H9 (cell line): ENCODE measurements around the gene TMEM44. TPM values are rescaled to one million over a fixed set of nuclear protein-coding genes. Genes with fewer than 3 reads are reported as not detected.

Source experiments
- DNase-seq: peaks from one replicate; pipeline ENCODE4 v3.0.0-alpha.2; 2017
- H2AFZ ChIP-seq: one replicate; pipeline ENCODE4 v1.6.1; 2013; ENCODE audit warnings: mild to moderate bottlenecking, low read length, control low read depth, moderate library complexity
- H2AK5ac ChIP-seq: 2 replicates; pipeline ENCODE4 v1.6.1; 2013; ENCODE audit warnings: low read length, control low read depth, mixed read lengths; ENCODE audit not compliant: insufficient read length
- H2BK120ac ChIP-seq: one replicate; pipeline ENCODE4 v1.6.1; 2013; ENCODE audit warnings: low read depth, mild to moderate bottlenecking, low read length, control low read depth, inconsistent platforms; ENCODE audit not compliant: poor library complexity, severe bottlenecking
- H2BK12ac ChIP-seq: 2 replicates; pipeline ENCODE4 v1.6.1; 2013; ENCODE audit warnings: low read length, control low read depth, mixed read lengths, low read depth; ENCODE audit not compliant: insufficient read length
- H2BK15ac ChIP-seq: 2 replicates; pipeline ENCODE4 v1.6.1; 2013; ENCODE audit warnings: low read depth, low read length, control low read depth
- H2BK20ac ChIP-seq: one replicate; pipeline ENCODE4 v1.6.1; 2013; ENCODE audit warnings: low read depth, mild to moderate bottlenecking, low read length, control low read depth, inconsistent platforms; ENCODE audit not compliant: poor library complexity, severe bottlenecking
- H2BK5ac ChIP-seq: 2 replicates; pipeline ENCODE4 v1.6.1; 2013; ENCODE audit warnings: low read length, control low read depth, mixed read lengths; ENCODE audit not compliant: insufficient read length
- H3K14ac ChIP-seq: 2 replicates; pipeline ENCODE4 v1.6.1; 2013; ENCODE audit warnings: low read length, control low read depth; ENCODE audit not compliant: insufficient read depth
- H3K18ac ChIP-seq: 2 replicates; pipeline ENCODE4 v1.6.1; 2013; ENCODE audit warnings: low read depth, mild to moderate bottlenecking, mixed read lengths, low read length, control low read depth; ENCODE audit not compliant: insufficient read length
- H3K23ac ChIP-seq: 2 replicates; pipeline ENCODE4 v1.6.1; 2013; ENCODE audit warnings: low read length, control low read depth, mixed read lengths, low read depth; ENCODE audit not compliant: insufficient read length
- H3K23me2 ChIP-seq: 2 replicates; pipeline ENCODE4 v1.6.1; 2013; ENCODE audit warnings: low read depth, mild to moderate bottlenecking, mixed read lengths, low read length, control low read depth; ENCODE audit not compliant: insufficient read length, poor library complexity, severe bottlenecking
- H3K27ac ChIP-seq: 2 replicates; pipeline ENCODE4 v1.5.1; 2013; ENCODE audit warnings: low read length, control low read depth, mixed read lengths, low read depth; ENCODE audit not compliant: insufficient read length
- H3K27me3 ChIP-seq: 2 replicates; pipeline ENCODE4 v1.6.1; 2013; ENCODE audit warnings: low read length, control low read depth, inconsistent platforms; ENCODE audit not compliant: insufficient read depth
- H3K4ac ChIP-seq: 2 replicates; pipeline ENCODE4 v1.6.1; 2013; ENCODE audit warnings: low read depth, mild to moderate bottlenecking, control low read depth, inconsistent platforms, low read length, moderate library complexity
- H3K4me1 ChIP-seq: 2 replicates; pipeline ENCODE4 v1.6.1; 2013; ENCODE audit warnings: low read length, control low read depth, inconsistent platforms; ENCODE audit not compliant: insufficient read depth
- H3K4me2 ChIP-seq: 2 replicates; pipeline ENCODE4 v1.6.1; 2013; ENCODE audit warnings: low read length, control low read depth, mixed read lengths; ENCODE audit not compliant: insufficient read length, insufficient read depth
- H3K56ac ChIP-seq: 2 replicates; pipeline ENCODE4 v1.6.1; 2013; ENCODE audit warnings: low read depth, mild to moderate bottlenecking, mixed read lengths, low read length, control low read depth; ENCODE audit not compliant: insufficient read length
- H3K79me1 ChIP-seq: 2 replicates; pipeline ENCODE4 v1.6.1; 2013; ENCODE audit warnings: low read depth, mild to moderate bottlenecking, moderate library complexity, low read length, control low read depth, inconsistent platforms; ENCODE audit not compliant: insufficient read depth, poor library complexity, severe bottlenecking
- H3K79me2 ChIP-seq: 2 replicates; pipeline ENCODE4 v1.6.1; 2013; ENCODE audit warnings: low read length, control low read depth, inconsistent platforms; ENCODE audit not compliant: insufficient read depth
- H3K9ac ChIP-seq: 2 replicates; pipeline ENCODE4 v1.6.1; 2013; ENCODE audit warnings: low read length, control low read depth, mixed read lengths; ENCODE audit not compliant: insufficient read length; ENCODE audit errors: extremely low read depth
- H3K9me3 ChIP-seq: one replicate; pipeline ENCODE4 v1.6.1; 2013; ENCODE audit warnings: low read depth, low read length, inconsistent platforms; ENCODE audit not compliant: control insufficient read depth
- H3T11ph ChIP-seq: one replicate; pipeline ENCODE4 v1.6.1; 2013; ENCODE audit warnings: mild to moderate bottlenecking, low read length, control low read depth, inconsistent platforms
- H4K20me1 ChIP-seq: one replicate; pipeline ENCODE4 v1.6.1; 2013; ENCODE audit not compliant: control insufficient read depth, insufficient read length, insufficient read depth
- H4K5ac ChIP-seq: 2 replicates; pipeline ENCODE4 v1.6.1; 2013; ENCODE audit warnings: low read depth, mild to moderate bottlenecking, mixed read lengths, low read length, control low read depth; ENCODE audit not compliant: insufficient read length
- H4K8ac ChIP-seq: replicated peaks from 2 replicates; pipeline ENCODE4 v1.6.1; 2013; ENCODE audit warnings: low read length, control low read depth, mixed read lengths, low read depth; ENCODE audit not compliant: insufficient read length
- H4K91ac ChIP-seq: 2 replicates; pipeline ENCODE4 v1.6.1; 2013; ENCODE audit warnings: low read depth, mild to moderate bottlenecking, moderate library complexity, mixed read lengths, low read length, control low read depth; ENCODE audit not compliant: insufficient read length
- H3K27ac Mint-ChIP-seq, 3 experiments: 2 replicates in 2 of 3; 3 replicates in 1 of 3; pipeline ENCODE4 v1.8.0; 2020 to 2021; ENCODE audit warnings: mixed read lengths in 3 of 3, mild to moderate bottlenecking in 1 of 3, moderate library complexity in 1 of 3
- H3K27me3 Mint-ChIP-seq: 2 replicates; pipeline ENCODE4 v1.8.0; 2021; ENCODE audit warnings: low read depth, mild to moderate bottlenecking, moderate library complexity, mixed read lengths
- H3K36me3 Mint-ChIP-seq, 3 experiments: 2 replicates in 2 of 3; 3 replicates in 1 of 3; pipeline ENCODE4 v1.8.0; 2020 to 2021; ENCODE audit warnings: low read depth in 3 of 3, mixed read lengths in 3 of 3; ENCODE audit not compliant: insufficient read depth in 1 of 3
- H3K4me1 Mint-ChIP-seq, 2 experiments: 2 replicates each; pipeline ENCODE4 v1.8.0; 2020; ENCODE audit warnings: mixed read lengths in 2 of 2
- H3K4me3 Mint-ChIP-seq, 2 experiments: 2 replicates in 1 of 2; 3 replicates in 1 of 2; pipeline ENCODE4 v1.8.0; 2020 to 2021; ENCODE audit warnings: mild to moderate bottlenecking in 2 of 2, mixed read lengths in 2 of 2, moderate library complexity in 1 of 2
- H3K9me3 Mint-ChIP-seq, 2 experiments: 2 replicates in 1 of 2; 3 replicates in 1 of 2; pipeline ENCODE4 v1.8.0; 2020; ENCODE audit warnings: mild to moderate bottlenecking in 2 of 2, mixed read lengths in 2 of 2, moderate library complexity in 1 of 2
- WGBS: extraction: QIAGEN DNeasy Blood & Tissue Kit; methylation state at CpG from one replicate; pipeline ENCODE4 v1.1.7; 2013; ENCODE audit warnings: missing lambda C conversion rate, low lambda C conversion rate, mixed read lengths; ENCODE audit not compliant: insufficient read length; ENCODE audit errors: extremely low coverage; 5-methylcytosine and 5-hydroxymethylcytosine counted together
- total RNA-seq: library from RNA; stranded (reverse); gene quantifications from 2 replicates; pipeline ENCODE4 v1.2.1, GENCODE V29; 2021
- TF ChIP-seq, protein P1 (sequence below): fragments of 200-600 bp; sonication (generic); conservative IDR thresholded peaks from 3 replicates; pipeline ENCODE4 v1.8.0; 2021; ENCODE audit warnings: antibody characterized with exemption, mild to moderate bottlenecking

The TMEM44 gene
- total RNA-seq, 1 experiment from 2014 or later: 19.8 TPM

DNA sequence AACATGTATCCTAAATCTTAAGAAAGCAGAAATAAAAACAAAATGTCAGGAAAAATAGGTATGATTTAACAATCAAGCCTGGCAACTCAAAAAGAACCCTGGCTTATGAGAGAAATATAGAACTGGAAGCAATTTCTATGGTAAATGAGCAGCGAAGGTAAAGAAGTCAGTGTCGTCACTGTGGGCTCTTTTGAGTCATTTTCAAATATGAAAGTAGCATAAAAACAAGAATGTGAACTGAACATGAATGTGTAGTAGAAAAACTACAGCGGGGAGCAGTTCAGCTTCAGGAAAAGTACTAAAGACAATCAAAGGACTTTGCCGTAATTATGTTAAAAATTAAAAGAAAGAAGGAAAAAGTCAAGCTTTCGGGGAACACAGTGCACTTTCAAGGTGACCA, 21.2 kb upstream of the TMEM44 start:
- WGBS: no CpG with 5 or more reads among the region's 5 CpGs
- no peak overlapping the region for H4K8ac ChIP-seq
- peaks cover 11 to 19% of the 10 kb centered on the region in 2 experiments for H3K4me1 Mint-ChIP-seq

More for the DNA sequence above, 21.2 kb upstream of the TMEM44 start:
- Mint-ChIP-seq H3K36me3 (peaks cover 40 to 87% (median 64%) of the 10 kb centered on the region in 3 experiments; a peak in 6 of 7 replicates), H3K9me3 (no peaks in the 10 kb centered on the region; a peak in 1 of 5 replicates), H3K27me3 (no peaks in the 10 kb centered on the region), H3K27ac (peak overlapping the region in 2 of 3 experiments; percentile 30 to 94; a peak in 4 of 7 replicates), H3K4me3 (no peak overlapping the region)
- no peaks in the 10 kb centered on the region for H3K27me3 ChIP-seq
- TF ChIP-seq, protein P1, sequence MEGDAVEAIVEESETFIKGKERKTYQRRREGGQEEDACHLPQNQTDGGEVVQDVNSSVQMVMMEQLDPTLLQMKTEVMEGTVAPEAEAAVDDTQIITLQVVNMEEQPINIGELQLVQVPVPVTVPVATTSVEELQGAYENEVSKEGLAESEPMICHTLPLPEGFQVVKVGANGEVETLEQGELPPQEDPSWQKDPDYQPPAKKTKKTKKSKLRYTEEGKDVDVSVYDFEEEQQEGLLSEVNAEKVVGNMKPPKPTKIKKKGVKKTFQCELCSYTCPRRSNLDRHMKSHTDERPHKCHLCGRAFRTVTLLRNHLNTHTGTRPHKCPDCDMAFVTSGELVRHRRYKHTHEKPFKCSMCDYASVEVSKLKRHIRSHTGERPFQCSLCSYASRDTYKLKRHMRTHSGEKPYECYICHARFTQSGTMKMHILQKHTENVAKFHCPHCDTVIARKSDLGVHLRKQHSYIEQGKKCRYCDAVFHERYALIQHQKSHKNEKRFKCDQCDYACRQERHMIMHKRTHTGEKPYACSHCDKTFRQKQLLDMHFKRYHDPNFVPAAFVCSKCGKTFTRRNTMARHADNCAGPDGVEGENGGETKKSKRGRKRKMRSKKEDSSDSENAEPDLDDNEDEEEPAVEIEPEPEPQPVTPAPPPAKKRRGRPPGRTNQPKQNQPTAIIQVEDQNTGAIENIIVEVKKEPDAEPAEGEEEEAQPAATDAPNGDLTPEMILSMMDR: no peak
- no peak overlapping the region for H2AK5ac ChIP-seq
- H3K18ac ChIP-seq: no peak overlapping the region
- no peaks in the 10 kb centered on the region; the same call in 1 of the 2 replicates for H3K79me2 ChIP-seq
- H2BK15ac ChIP-seq: no peak overlapping the region
- no peak overlapping the region for H2BK120ac ChIP-seq
- H2BK12ac ChIP-seq: no peak overlapping the region
- H3K23me2 ChIP-seq: no peaks in the 10 kb centered on the region
- no peak overlapping the region for H4K5ac ChIP-seq
- H2AFZ ChIP-seq: no peak overlapping the region
- H3T11ph ChIP-seq: no peak overlapping the region
- no peak overlapping the region for H3K4ac ChIP-seq
- no peaks in the 10 kb centered on the region for H3K9me3 ChIP-seq
- no peak overlapping the region for H3K23ac ChIP-seq
- no peaks in the 10 kb centered on the region for H3K79me1 ChIP-seq
- no peak overlapping the region for H2BK20ac ChIP-seq
- H3K56ac ChIP-seq: no peak overlapping the region
- no peak overlapping the region for H3K9ac ChIP-seq
- DNase-seq: no peak
- no peaks in the 10 kb centered on the region for H4K20me1 ChIP-seq
- no peak overlapping the region for H2BK5ac ChIP-seq
- peaks cover 3% of the 10 kb centered on the region; the same call in 1 of the 2 replicates for H3K4me1 ChIP-seq
- no peak overlapping the region for H3K4me2 ChIP-seq
- H3K27ac ChIP-seq: no peak overlapping the region
- no peak overlapping the region for H3K14ac ChIP-seq
- H4K91ac ChIP-seq: no peak overlapping the region
